Nephron (organoid): ENCODE results near the gene ACP2.
"Not testable (repeated sequence)": the region's sequence is repeated elsewhere in the genome, so short reads cannot be mapped to it uniquely, and the experiment has no call there.

ENCODE experiments used
- H3K27ac Mint-ChIP-seq, 3 experiments: 2 replicates each; pipeline ENCODE4 v1.8.0; 2020; ENCODE audit warnings: mixed read lengths in 3 of 3, mild to moderate bottlenecking in 2 of 3, moderate library complexity in 1 of 3
- H3K27me3 Mint-ChIP-seq: 2 replicates; pipeline ENCODE4 v1.8.0; 2021; ENCODE audit warnings: low read depth, mild to moderate bottlenecking, moderate library complexity, mixed read lengths
- H3K36me3 Mint-ChIP-seq: 2 replicates; pipeline ENCODE4 v1.8.0; 2020; ENCODE audit warnings: low read depth, mixed read lengths
- H3K4me1 Mint-ChIP-seq: 2 replicates; pipeline ENCODE4 v1.8.0; 2020; ENCODE audit warnings: mixed read lengths
- H3K4me3 Mint-ChIP-seq, 3 experiments: 2 replicates each; pipeline ENCODE4 v1.8.0; 2020; ENCODE audit warnings: mild to moderate bottlenecking in 3 of 3, mixed read lengths in 3 of 3, moderate library complexity in 2 of 3
- H3K9me3 Mint-ChIP-seq: 2 replicates; pipeline ENCODE4 v1.8.0; 2020; ENCODE audit warnings: mixed read lengths
- CTCF ChIP-seq, 3 experiments: fragments of 200-600 bp; sonication (generic); IDR thresholded peaks; one replicate each; pipeline ENCODE4 v1.5.0; 2021; ENCODE audit warnings: antibody characterized with exemption in 3 of 3; ENCODE audit not compliant: unreplicated experiment in 3 of 3

ACP2 gene

GRCh38 chr11:47213950-47214565 is 34.6 kb downstream of the ACP2 start:
- no peak for TF ChIP-seq CTCF (IDR thresholded peaks at IDR 0.05; ENCODE audit: unreplicated experiment in 3 of 3)
- H3K27ac Mint-ChIP-seq, result peak overlapping the region; percentile 63 to 91 (median 77)
- H3K9me3 Mint-ChIP-seq, result no peaks in the 10 kb centered on the region
- H3K36me3 Mint-ChIP-seq, result no peaks in the 10 kb centered on the region
- H3K4me1 Mint-ChIP-seq, result peaks cover 29% of the 10 kb centered on the region
- H3K4me3 Mint-ChIP-seq, result peak overlapping the region; percentile 84 to 85 (median 85)
- H3K27me3 Mint-ChIP-seq, result no peaks in the 10 kb centered on the region

GRCh38 chr11:47212938-47213337 is 35.7 kb downstream of the ACP2 start:
- no peaks in the 10 kb centered on the region for H3K9me3 Mint-ChIP-seq
- H3K27ac Mint-ChIP-seq, result no peak overlapping the region
- no peaks in the 10 kb centered on the region for H3K27me3 Mint-ChIP-seq
- H3K4me3 Mint-ChIP-seq, result peak overlapping the region in 1 of 3 experiments; percentile 84
- no peak for TF ChIP-seq CTCF (IDR thresholded peaks at IDR 0.05; ENCODE audit: unreplicated experiment in 3 of 3)
- H3K36me3 Mint-ChIP-seq, result no peaks in the 10 kb centered on the region
- H3K4me1 Mint-ChIP-seq, result peaks cover 23% of the 10 kb centered on the region

- TF ChIP-seq CTCF (IDR thresholded peaks at IDR 0.05; ENCODE audit: unreplicated experiment in 3 of 3), result no peak
- H3K4me3 Mint-ChIP-seq, result no peak overlapping the region
- no peaks in the 10 kb centered on the region for H3K36me3 Mint-ChIP-seq
- H3K27me3 Mint-ChIP-seq, result no peaks in the 10 kb centered on the region
- no peaks in the 10 kb centered on the region for H3K9me3 Mint-ChIP-seq
- H3K27ac Mint-ChIP-seq, result no peak overlapping the region
- H3K4me1 Mint-ChIP-seq, result no peaks in the 10 kb centered on the region
Observed at GRCh38 chr11:47208628-47209027, 40.0 kb downstream of the ACP2 start.

- not testable (repeated sequence) for H3K27me3 Mint-ChIP-seq, H3K27ac Mint-ChIP-seq, H3K4me1 Mint-ChIP-seq, H3K36me3 Mint-ChIP-seq, H3K4me3 Mint-ChIP-seq, H3K9me3 Mint-ChIP-seq
Observed at GRCh38 chr11:47208008-47208552, 40.5 kb downstream of the ACP2 start.

- H3K36me3 Mint-ChIP-seq, result no peaks in the 10 kb centered on the region
- no peak overlapping the region for H3K27ac Mint-ChIP-seq
- H3K4me1 Mint-ChIP-seq, result no peaks in the 10 kb centered on the region
- no peak for TF ChIP-seq CTCF (IDR thresholded peaks at IDR 0.05; ENCODE audit: unreplicated experiment in 3 of 3)
- peaks cover 4% of the 10 kb centered on the region for H3K27me3 Mint-ChIP-seq
- no peak overlapping the region for H3K4me3 Mint-ChIP-seq
- no peaks in the 10 kb centered on the region for H3K9me3 Mint-ChIP-seq
Observed at GRCh38 chr11:47207459-47207858, 41.2 kb downstream of the ACP2 start.

GRCh38 chr11:47206577-47206976 is 42.0 kb downstream of the ACP2 start:
- H3K4me3 Mint-ChIP-seq, H3K27ac Mint-ChIP-seq, H3K4me1 Mint-ChIP-seq, H3K27me3 Mint-ChIP-seq, H3K9me3 Mint-ChIP-seq, H3K36me3 Mint-ChIP-seq: not testable (repeated sequence)

- Mint-ChIP-seq H3K27me3 (peaks cover 9% of the 10 kb centered on the region), H3K9me3 (no peaks in the 10 kb centered on the region), H3K27ac (no peak overlapping the region), H3K36me3 (no peaks in the 10 kb centered on the region), H3K4me3 (no peak overlapping the region), H3K4me1 (no peaks in the 10 kb centered on the region)
- TF ChIP-seq CTCF (IDR thresholded peaks at IDR 0.05; ENCODE audit: unreplicated experiment in 3 of 3), result no peak
Observed at GRCh38 chr11:47204637-47204989, 44.0 kb downstream of the ACP2 start.
